PC-9 (cell line): ENCODE measurements around the gene MEIS2.

Source experiments
- EZH2 ChIP-seq: fragments of 200-600 bp; sonication (generic); IDR thresholded peaks from 2 replicates; pipeline ENCODE4 v1.8.0; 2017; ENCODE audit warnings: antibody characterized with exemption, low read depth
- TF ChIP-seq, protein P1 (sequence below): fragments of 200-600 bp; sonication (generic); conservative IDR thresholded peaks from 2 replicates; pipeline ENCODE4 v1.6.1; 2017; ENCODE audit warnings: mixed run types, antibody characterized with exemption, mild to moderate bottlenecking, moderate library complexity

DNA sequence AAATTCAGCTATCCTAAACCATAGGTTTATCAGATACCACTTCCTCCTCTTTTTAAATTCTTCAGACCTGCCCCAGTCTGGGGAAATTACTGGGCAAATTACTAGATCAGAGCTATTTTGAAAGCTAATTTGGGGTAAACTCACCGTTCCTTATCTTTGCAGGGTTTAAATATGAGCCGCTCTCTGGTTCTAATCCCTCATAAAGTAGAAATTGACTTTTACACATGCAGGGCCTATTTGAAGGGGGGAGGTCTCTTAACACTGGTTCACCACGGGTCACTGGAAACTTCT is 11.0 kb upstream of the MEIS2 start:
- TF ChIP-seq, protein P1, sequence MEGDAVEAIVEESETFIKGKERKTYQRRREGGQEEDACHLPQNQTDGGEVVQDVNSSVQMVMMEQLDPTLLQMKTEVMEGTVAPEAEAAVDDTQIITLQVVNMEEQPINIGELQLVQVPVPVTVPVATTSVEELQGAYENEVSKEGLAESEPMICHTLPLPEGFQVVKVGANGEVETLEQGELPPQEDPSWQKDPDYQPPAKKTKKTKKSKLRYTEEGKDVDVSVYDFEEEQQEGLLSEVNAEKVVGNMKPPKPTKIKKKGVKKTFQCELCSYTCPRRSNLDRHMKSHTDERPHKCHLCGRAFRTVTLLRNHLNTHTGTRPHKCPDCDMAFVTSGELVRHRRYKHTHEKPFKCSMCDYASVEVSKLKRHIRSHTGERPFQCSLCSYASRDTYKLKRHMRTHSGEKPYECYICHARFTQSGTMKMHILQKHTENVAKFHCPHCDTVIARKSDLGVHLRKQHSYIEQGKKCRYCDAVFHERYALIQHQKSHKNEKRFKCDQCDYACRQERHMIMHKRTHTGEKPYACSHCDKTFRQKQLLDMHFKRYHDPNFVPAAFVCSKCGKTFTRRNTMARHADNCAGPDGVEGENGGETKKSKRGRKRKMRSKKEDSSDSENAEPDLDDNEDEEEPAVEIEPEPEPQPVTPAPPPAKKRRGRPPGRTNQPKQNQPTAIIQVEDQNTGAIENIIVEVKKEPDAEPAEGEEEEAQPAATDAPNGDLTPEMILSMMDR = no peak
- TF ChIP-seq EZH2 = no peak
